Liver (tissue), 9 donors: Measurements from ENCODE around the gene LRP5. TPM values are rescaled to one million over a fixed set of nuclear protein-coding genes. Genes with fewer than 3 reads are reported as not detected.

Experiments
- DNase-seq: peaks from one replicate; pipeline ENCODE4 v3.0.0-alpha.2; 2017; ENCODE audit warnings: low spot score
- H3K27ac ChIP-seq, 2 donors: one replicate each; pipeline ENCODE4 v1.7.0; 2013; ENCODE audit warnings: inconsistent platforms in 2 of 2, low read length in 2 of 2, control low read depth in 1 of 2, low read depth in 1 of 2, mild to moderate bottlenecking in 1 of 2
- H3K27me3 ChIP-seq, 4 donors: one replicate each; pipeline versions ENCODE4 v1.6.1 to v1.7.0; 2013; ENCODE audit warnings: low read length in 3 of 4, inconsistent platforms in 1 of 4, mild to moderate bottlenecking in 1 of 4, moderate library complexity in 1 of 4; ENCODE audit not compliant: control insufficient read depth in 4 of 4, insufficient read depth in 4 of 4
- H3K36me3 ChIP-seq, 4 donors: one replicate each; pipeline versions ENCODE4 v1.6.1 to v1.7.0; 2013; ENCODE audit warnings: low read length in 3 of 4, mild to moderate bottlenecking in 3 of 4, low read depth in 1 of 4, moderate library complexity in 1 of 4; ENCODE audit not compliant: control insufficient read depth in 4 of 4, insufficient read depth in 3 of 4
- H3K4me1 ChIP-seq, 4 donors: one replicate each; pipeline versions ENCODE4 v1.6.1 to v1.7.0; 2013; ENCODE audit warnings: low read length in 3 of 4, mild to moderate bottlenecking in 3 of 4, moderate library complexity in 1 of 4; ENCODE audit not compliant: control insufficient read depth in 4 of 4, insufficient read depth in 4 of 4
- H3K4me3 ChIP-seq, 3 donors: one replicate each; pipeline versions ENCODE4 v1.6.1 to v1.7.0; 2013; ENCODE audit warnings: low read length in 3 of 3, control low read depth in 1 of 3, low read depth in 1 of 3, mild to moderate bottlenecking in 1 of 3
- H3K9ac ChIP-seq, 2 donors: one replicate each; pipeline ENCODE4 v1.7.0; 2013; ENCODE audit warnings: low read length in 2 of 2, mild to moderate bottlenecking in 2 of 2, moderate library complexity in 2 of 2, control low read depth in 1 of 2, low read depth in 1 of 2
- H3K9me3 ChIP-seq, 4 donors: one replicate each; pipeline versions ENCODE4 v1.6.1 to v1.7.0; 2013; ENCODE audit warnings: low read length in 3 of 4; ENCODE audit not compliant: control insufficient read depth in 4 of 4
- EGR1 ChIP-seq, 2 donors: IDR thresholded peaks; 2 replicates each; pipeline ENCODE4 v1.6.1; 2016 to 2018; ENCODE audit warnings: antibody characterized with exemption in 2 of 2, low read depth in 2 of 2
- FOXA1 ChIP-seq: IDR thresholded peaks from 2 replicates; pipeline ENCODE4 v1.6.1; 2016; ENCODE audit warnings: antibody characterized with exemption
- FOXA2 ChIP-seq: IDR thresholded peaks from 2 replicates; pipeline ENCODE4 v1.6.1; 2016; ENCODE audit warnings: antibody characterized with exemption
- GABPA ChIP-seq, 2 donors: IDR thresholded peaks in 1 of 2; conservative IDR thresholded peaks in 1 of 2; 2 replicates each; pipeline ENCODE4 v1.6.1; 2016; ENCODE audit warnings: antibody characterized with exemption in 2 of 2, mild to moderate bottlenecking in 1 of 2, moderate library complexity in 1 of 2
- HNF4A ChIP-seq, 2 donors: conservative IDR thresholded peaks; 2 replicates each; pipeline ENCODE4 v1.6.1; 2016; ENCODE audit warnings: antibody characterized with exemption in 2 of 2, mild to moderate bottlenecking in 2 of 2
- HNF4G ChIP-seq: IDR thresholded peaks from 2 replicates; pipeline ENCODE4 v1.6.1; 2016; ENCODE audit warnings: antibody characterized with exemption
- JUND ChIP-seq, 2 donors: IDR thresholded peaks; 2 replicates each; pipeline ENCODE4 v1.6.1; 2016; ENCODE audit warnings: antibody characterized with exemption in 2 of 2
- NR2F2 ChIP-seq: IDR thresholded peaks from 2 replicates; pipeline ENCODE4 v1.6.1; 2016; ENCODE audit warnings: antibody characterized with exemption
- RAD21 ChIP-seq, 2 donors: IDR thresholded peaks; 2 replicates each; pipeline ENCODE4 v1.6.1; 2016; ENCODE audit warnings: antibody characterized with exemption in 2 of 2, mild to moderate bottlenecking in 2 of 2
- RXRA ChIP-seq, 2 donors: IDR thresholded peaks; 2 replicates each; pipeline ENCODE4 v1.6.1; 2017 to 2018; ENCODE audit warnings: antibody characterized with exemption in 2 of 2, mild to moderate bottlenecking in 1 of 2
- SP1 ChIP-seq: IDR thresholded peaks from 2 replicates; pipeline ENCODE4 v1.6.1; 2018; ENCODE audit warnings: antibody characterized with exemption, mild to moderate bottlenecking
- TAF1 ChIP-seq: conservative IDR thresholded peaks from 2 replicates; pipeline ENCODE4 v1.6.1; 2016; ENCODE audit warnings: antibody characterized with exemption, mild to moderate bottlenecking
- YY1 ChIP-seq: IDR thresholded peaks from 2 replicates; pipeline ENCODE4 v1.6.1; 2016; ENCODE audit warnings: antibody characterized with exemption, mild to moderate bottlenecking
- WGBS: extraction: QIAGEN DNeasy Blood & Tissue Kit; methylation state at CpG from one replicate; pipeline ENCODE4 v1.1.7; 2013; 5-methylcytosine and 5-hydroxymethylcytosine counted together
- polyA plus RNA-seq, 2 donors: library from polyadenylated mRNA; stranded (reverse) in 1 of 2; unstranded in 1 of 2; fragments of 200-250 nt in 1 of 2; fragments of >200 nt in 1 of 2; fragmentation: Nextera tagmentation in 1 of 2; extraction: Ambion mirVana in 1 of 2; gene quantifications; one replicate each; pipeline versions ENCODE4 v1.2.1 to v1.2.3, GENCODE V29; 2013 to 2015
- total RNA-seq, 2 donors: library from RNA; depleted of rRNA; stranded (reverse); fragments of >200 nt; gene quantifications; one replicate each; pipeline ENCODE4 v1.2.3, GENCODE V29; 2014
- TF ChIP-seq, protein P1 (sequence below): fragments of 150-350 bp; IDR thresholded peaks from 2 replicates; pipeline ENCODE4 v1.5.1; 2017; ENCODE audit warnings: improper control_type of control experiment, low read depth, low read length; ENCODE audit not compliant: missing input control
- TF ChIP-seq, protein P2 (sequence below): IDR thresholded peaks from 2 replicates; pipeline ENCODE4 v1.6.1; 2016; ENCODE audit warnings: antibody characterized with exemption
- TF ChIP-seq, protein P3 (sequence below): IDR thresholded peaks from 2 replicates; pipeline ENCODE4 v1.6.1; 2016; ENCODE audit warnings: antibody characterized with exemption
- TF ChIP-seq, protein P4 (sequence below): IDR thresholded peaks from 2 replicates; pipeline ENCODE4 v1.6.1; 2016; ENCODE audit warnings: antibody characterized with exemption
- TF ChIP-seq, protein P5 (sequence below): IDR thresholded peaks from 2 replicates; pipeline ENCODE4 v1.6.1; 2016; ENCODE audit warnings: antibody characterized with exemption, mild to moderate bottlenecking
- donor health status: healthy.
- donor health status: healthy.
- donor health status: healthy.
- donor health status: healthy.
- donor health status: healthy.

The LRP5 gene
- total and polyA plus RNA-seq, 4 donors = 48.9 to 99.3 (median 71.3) TPM

- TF ChIP-seq SP1 (no peak), YY1 (peak; percentile 66), HNF4A (conservative IDR thresholded peaks at IDR 0.05) (peak in 1 of 2 donors; percentile 7)
- Histone ChIP-seq H3K9ac (peak within 1 kb of the TSS; percentile 88 to 92), H3K27me3 (no peaks in the 10 kb centered on the region), H3K9me3 (no peaks in the 10 kb centered on the region), H3K36me3 (no peaks in the 10 kb centered on the region), H3K27ac (peak within 1 kb of the TSS; percentile 78 to 96), H3K4me3 (peak within 1 kb of the TSS; percentile 89 to 96 (median 92)), H3K4me1 (peaks cover 8 to 42% (median 34%) of the 10 kb centered on the region in 4 donors)
- peak; percentile 47 for DNase-seq
- WGBS = under 1% methylated on average over 92 of the region's 92 CpGs
These were observed 148.6 kb downstream of the LRP5 start, which contains the start of gene PPP6R3 for GRCh38 chr11:68460741-68461574. TSS of gene PPP6R3 (plus strand) at chr11:68460752. CDS start at chr11:68537665, 76,913 bp downstream.

GRCh38 chr11:68461575-68461917, 149.2 kb downstream of the LRP5 start:
- H3K9ac ChIP-seq = peak overlapping the region; percentile 0 to 92
- no peak for DNase-seq
- TF ChIP-seq, protein P1, sequence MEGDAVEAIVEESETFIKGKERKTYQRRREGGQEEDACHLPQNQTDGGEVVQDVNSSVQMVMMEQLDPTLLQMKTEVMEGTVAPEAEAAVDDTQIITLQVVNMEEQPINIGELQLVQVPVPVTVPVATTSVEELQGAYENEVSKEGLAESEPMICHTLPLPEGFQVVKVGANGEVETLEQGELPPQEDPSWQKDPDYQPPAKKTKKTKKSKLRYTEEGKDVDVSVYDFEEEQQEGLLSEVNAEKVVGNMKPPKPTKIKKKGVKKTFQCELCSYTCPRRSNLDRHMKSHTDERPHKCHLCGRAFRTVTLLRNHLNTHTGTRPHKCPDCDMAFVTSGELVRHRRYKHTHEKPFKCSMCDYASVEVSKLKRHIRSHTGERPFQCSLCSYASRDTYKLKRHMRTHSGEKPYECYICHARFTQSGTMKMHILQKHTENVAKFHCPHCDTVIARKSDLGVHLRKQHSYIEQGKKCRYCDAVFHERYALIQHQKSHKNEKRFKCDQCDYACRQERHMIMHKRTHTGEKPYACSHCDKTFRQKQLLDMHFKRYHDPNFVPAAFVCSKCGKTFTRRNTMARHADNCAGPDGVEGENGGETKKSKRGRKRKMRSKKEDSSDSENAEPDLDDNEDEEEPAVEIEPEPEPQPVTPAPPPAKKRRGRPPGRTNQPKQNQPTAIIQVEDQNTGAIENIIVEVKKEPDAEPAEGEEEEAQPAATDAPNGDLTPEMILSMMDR = no peak
- no peak for TF ChIP-seq RXRA (IDR thresholded peaks at IDR 0.05)
- TF ChIP-seq, protein P2, sequence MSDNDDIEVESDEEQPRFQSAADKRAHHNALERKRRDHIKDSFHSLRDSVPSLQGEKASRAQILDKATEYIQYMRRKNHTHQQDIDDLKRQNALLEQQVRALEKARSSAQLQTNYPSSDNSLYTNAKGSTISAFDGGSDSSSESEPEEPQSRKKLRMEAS = no peak
- TF ChIP-seq SP1 = no peak
- TF ChIP-seq, protein P3, sequence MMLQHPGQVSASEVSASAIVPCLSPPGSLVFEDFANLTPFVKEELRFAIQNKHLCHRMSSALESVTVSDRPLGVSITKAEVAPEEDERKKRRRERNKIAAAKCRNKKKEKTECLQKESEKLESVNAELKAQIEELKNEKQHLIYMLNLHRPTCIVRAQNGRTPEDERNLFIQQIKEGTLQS = no peak
- TF ChIP-seq, protein P4, sequence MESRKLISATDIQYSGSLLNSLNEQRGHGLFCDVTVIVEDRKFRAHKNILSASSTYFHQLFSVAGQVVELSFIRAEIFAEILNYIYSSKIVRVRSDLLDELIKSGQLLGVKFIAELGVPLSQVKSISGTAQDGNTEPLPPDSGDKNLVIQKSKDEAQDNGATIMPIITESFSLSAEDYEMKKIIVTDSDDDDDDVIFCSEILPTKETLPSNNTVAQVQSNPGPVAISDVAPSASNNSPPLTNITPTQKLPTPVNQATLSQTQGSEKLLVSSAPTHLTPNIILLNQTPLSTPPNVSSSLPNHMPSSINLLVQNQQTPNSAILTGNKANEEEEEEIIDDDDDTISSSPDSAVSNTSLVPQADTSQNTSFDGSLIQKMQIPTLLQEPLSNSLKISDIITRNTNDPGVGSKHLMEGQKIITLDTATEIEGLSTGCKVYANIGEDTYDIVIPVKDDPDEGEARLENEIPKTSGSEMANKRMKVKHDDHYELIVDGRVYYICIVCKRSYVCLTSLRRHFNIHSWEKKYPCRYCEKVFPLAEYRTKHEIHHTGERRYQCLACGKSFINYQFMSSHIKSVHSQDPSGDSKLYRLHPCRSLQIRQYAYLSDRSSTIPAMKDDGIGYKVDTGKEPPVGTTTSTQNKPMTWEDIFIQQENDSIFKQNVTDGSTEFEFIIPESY = no peak
- no peak for TF ChIP-seq TAF1
- no peak for TF ChIP-seq RAD21 (IDR thresholded peaks at IDR 0.05)
- TF ChIP-seq GABPA (IDR thresholded peaks at IDR 0.05 in 1 of 2, conservative IDR thresholded peaks at IDR 0.05 in 1 of 2) = no peak
- TF ChIP-seq NR2F2 = no peak
- TF ChIP-seq, protein P5, sequence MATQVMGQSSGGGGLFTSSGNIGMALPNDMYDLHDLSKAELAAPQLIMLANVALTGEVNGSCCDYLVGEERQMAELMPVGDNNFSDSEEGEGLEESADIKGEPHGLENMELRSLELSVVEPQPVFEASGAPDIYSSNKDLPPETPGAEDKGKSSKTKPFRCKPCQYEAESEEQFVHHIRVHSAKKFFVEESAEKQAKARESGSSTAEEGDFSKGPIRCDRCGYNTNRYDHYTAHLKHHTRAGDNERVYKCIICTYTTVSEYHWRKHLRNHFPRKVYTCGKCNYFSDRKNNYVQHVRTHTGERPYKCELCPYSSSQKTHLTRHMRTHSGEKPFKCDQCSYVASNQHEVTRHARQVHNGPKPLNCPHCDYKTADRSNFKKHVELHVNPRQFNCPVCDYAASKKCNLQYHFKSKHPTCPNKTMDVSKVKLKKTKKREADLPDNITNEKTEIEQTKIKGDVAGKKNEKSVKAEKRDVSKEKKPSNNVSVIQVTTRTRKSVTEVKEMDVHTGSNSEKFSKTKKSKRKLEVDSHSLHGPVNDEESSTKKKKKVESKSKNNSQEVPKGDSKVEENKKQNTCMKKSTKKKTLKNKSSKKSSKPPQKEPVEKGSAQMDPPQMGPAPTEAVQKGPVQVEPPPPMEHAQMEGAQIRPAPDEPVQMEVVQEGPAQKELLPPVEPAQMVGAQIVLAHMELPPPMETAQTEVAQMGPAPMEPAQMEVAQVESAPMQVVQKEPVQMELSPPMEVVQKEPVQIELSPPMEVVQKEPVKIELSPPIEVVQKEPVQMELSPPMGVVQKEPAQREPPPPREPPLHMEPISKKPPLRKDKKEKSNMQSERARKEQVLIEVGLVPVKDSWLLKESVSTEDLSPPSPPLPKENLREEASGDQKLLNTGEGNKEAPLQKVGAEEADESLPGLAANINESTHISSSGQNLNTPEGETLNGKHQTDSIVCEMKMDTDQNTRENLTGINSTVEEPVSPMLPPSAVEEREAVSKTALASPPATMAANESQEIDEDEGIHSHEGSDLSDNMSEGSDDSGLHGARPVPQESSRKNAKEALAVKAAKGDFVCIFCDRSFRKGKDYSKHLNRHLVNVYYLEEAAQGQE = no peak
- TF ChIP-seq EGR1 (IDR thresholded peaks at IDR 0.05; ENCODE audit: low read depth in 2 of 2) = no peak
- no peak for TF ChIP-seq JUND (IDR thresholded peaks at IDR 0.05)
- no peak for TF ChIP-seq FOXA2
- TF ChIP-seq YY1 = no peak
- TF ChIP-seq FOXA1 = no peak
- no peak for TF ChIP-seq HNF4A (conservative IDR thresholded peaks at IDR 0.05)
- TF ChIP-seq HNF4G = no peak
- peak overlapping the region in 1 of 2 donors; percentile 71 for H3K27ac ChIP-seq
- H3K27me3 ChIP-seq = no peaks in the 10 kb centered on the region
- peak overlapping the region; percentile 89 to 96 (median 92) for H3K4me3 ChIP-seq
- no peaks in the 10 kb centered on the region for H3K9me3 ChIP-seq
- peaks cover 5 to 37% (median 32%) of the 10 kb centered on the region in 4 donors for H3K4me1 ChIP-seq
- under 1% methylated on average over 12 of the region's 12 CpGs for WGBS
- no peaks in the 10 kb centered on the region for H3K36me3 ChIP-seq
